ENCODE measurements around the gene PRMT3.

PRMT3 gene

DNA sequence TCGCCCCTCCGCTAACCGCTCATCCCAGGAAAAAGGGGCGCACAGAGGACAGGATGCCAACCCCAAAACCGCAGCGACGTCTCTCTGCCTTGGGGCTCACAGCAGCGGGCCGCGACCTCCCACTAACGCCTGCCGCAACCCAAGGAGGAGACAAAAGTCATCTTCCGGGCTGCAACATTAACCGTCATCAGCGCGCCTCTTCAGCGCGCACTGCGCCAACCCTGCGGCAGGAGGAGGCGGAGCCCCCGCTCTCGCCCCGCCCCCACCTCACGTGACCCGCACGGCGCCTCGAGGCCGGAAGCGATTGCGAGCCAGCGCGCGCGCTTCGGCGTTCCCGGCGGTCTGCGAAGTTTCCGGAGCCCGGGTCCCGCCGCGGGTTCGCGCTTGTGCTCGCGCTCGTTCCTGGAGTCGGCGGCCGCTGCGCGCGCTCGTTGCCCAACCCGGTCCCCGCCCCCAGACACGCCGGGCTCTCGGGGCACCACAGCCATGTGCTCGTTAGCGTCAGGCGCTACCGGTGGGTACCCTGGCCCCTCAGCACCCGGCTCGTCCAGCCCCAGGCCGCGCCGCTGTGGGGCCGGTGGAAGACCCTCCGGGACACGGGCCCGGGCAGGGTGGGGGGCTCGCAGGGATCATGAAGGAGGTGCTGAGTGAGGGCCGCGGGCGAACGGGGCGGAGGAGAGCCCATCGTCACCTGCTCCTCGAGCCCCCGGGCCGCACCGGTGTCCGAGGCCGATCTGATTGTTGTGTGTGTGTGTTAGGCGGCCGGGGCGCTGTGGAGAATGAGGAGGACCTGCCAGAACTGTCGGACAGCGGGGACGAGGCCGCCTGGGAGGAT, at the start of gene PRMT3:
TSS of gene PRMT3 (plus strand) at position 456 of the 835 bp plus-strand sequence. CDS start at position 487, 31 bp downstream.
- peak; percentile 98 for DNase-seq (ENCODE audit: low read depth)
- peaks cover 20% of the 10 kb centered on the region for H3K36me3 ChIP-seq (ENCODE audit: control insufficient read depth, insufficient read depth, low read length, severe bottlenecking)
- H3K9me3 ChIP-seq (ENCODE audit: control insufficient read depth, low read length) = no peaks in the 10 kb centered on the region
- H3K4me3 ChIP-seq (ENCODE audit: low read length) = peak within 1 kb of the TSS; percentile 96
- H3K27me3 ChIP-seq (replicated peaks; ENCODE audit: control insufficient read depth, insufficient read depth, low read length) = no peaks in the 10 kb centered on the region
- H3K9ac ChIP-seq (ENCODE audit: low read length) = peak within 1 kb of the TSS; percentile 97
- peaks cover 17% of the 10 kb centered on the region for H3K4me1 ChIP-seq (ENCODE audit: control insufficient read depth, insufficient read depth, low read length)

DNA sequence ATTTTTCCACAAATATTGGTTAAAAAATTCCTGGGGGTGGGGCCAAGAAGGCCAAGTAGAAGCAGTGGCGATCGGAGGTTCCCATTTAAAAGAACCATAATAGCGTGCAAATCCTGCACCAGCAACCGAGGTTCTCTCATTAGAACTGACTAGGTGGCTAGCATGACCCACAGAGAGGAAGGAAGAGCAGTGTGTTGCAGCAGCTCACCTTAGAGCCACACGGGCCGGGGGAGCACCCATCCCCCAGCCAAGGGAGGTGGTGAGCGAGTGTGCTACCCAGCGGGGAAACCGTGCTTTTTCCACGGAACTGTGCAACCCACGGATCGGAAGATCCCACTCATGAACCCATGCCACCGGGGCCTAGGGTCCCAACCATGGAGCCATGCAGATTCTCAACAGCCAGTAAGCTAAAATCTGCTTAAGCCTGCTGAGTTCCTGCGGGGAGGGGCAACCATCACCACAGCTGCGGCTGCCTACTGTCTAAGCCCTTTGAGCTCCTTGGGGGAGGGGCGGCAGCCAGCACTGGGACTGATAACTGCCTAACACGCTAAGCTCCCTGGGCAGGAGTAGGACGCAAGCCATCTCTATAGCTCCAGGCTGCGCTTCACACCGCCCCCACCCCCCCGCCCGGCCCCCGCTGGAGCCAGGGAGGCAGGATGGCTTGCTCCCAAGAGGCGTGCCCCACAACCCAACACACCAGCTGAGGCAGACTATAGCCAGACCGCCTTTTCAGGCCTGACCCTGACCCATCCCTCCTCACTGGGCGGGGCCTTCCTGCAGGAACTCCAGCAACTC, 45.0 kb upstream of the PRMT3 start:
- Histone ChIP-seq H3K9me3 (ENCODE audit: control insufficient read depth, low read length) (peaks cover 12% of the 10 kb centered on the region), H3K36me3 (ENCODE audit: control insufficient read depth, insufficient read depth, low read length, severe bottlenecking) (no peaks in the 10 kb centered on the region), H3K9ac (ENCODE audit: low read length) (no peak overlapping the region), H3K27me3 (replicated peaks; ENCODE audit: control insufficient read depth, insufficient read depth, low read length) (peaks cover 65% of the 10 kb centered on the region), H3K4me3 (ENCODE audit: low read length) (no peak overlapping the region), H3K4me1 (ENCODE audit: control insufficient read depth, insufficient read depth, low read length) (no peaks in the 10 kb centered on the region)
- DNase-seq (ENCODE audit: low read depth) = no peak

DNA sequence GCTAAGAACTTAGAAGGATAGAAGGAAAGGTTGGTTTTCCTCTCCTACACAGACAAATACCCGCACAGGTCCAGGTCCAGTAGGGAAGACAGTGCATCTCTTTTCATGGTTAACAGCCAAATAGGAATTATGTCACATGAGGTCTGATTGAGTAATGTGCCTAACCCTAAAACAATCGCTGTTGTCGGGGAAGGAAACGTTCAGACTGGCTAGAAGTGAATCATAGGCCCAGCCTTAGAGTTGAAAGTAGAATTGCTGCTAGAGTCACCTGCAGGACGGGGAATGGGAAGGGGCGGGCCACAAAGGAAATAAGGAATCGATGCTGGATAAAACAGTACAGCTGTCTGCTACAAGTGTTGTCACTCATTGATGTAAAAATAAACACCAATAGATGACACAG, 36.4 kb upstream of the PRMT3 start:
- Histone ChIP-seq H3K27me3 (replicated peaks; ENCODE audit: control insufficient read depth, insufficient read depth, low read length) (peaks cover 3% of the 10 kb centered on the region), H3K36me3 (ENCODE audit: control insufficient read depth, insufficient read depth, low read length, severe bottlenecking) (no peaks in the 10 kb centered on the region), H3K9me3 (ENCODE audit: control insufficient read depth, low read length) (no peaks in the 10 kb centered on the region), H3K9ac (ENCODE audit: low read length) (no peak overlapping the region), H3K4me3 (ENCODE audit: low read length) (no peak overlapping the region), H3K4me1 (ENCODE audit: control insufficient read depth, insufficient read depth, low read length) (no peaks in the 10 kb centered on the region)
- no peak for DNase-seq (ENCODE audit: low read depth)

DNA sequence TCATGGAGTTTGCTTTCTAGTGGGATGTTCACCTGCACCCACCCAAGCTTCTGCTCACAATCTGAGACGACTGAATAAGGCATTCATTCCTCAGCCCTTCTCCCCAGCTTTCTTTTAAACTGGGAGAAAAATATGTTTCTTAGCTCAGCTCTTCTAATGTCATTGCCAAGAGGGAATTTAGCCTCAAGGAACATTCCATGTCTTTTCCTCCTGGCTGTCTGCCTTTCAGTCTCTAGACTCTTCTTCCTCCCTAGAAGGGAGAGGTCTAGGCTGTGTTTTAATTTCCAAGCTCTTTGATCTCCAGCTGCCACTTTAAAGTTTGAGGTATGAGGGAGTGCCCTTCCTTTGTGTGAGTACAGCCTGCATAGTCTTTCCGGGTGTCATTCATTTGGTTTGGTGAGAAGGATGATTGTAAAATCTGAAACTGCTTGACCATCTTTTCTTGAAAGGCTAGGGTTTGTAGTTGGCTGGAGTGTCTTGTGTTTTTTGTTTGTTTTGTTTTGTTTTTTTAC, 35.7 kb upstream of the PRMT3 start:
- no peaks in the 10 kb centered on the region for H3K36me3 ChIP-seq (ENCODE audit: control insufficient read depth, insufficient read depth, low read length, severe bottlenecking)

DNA sequence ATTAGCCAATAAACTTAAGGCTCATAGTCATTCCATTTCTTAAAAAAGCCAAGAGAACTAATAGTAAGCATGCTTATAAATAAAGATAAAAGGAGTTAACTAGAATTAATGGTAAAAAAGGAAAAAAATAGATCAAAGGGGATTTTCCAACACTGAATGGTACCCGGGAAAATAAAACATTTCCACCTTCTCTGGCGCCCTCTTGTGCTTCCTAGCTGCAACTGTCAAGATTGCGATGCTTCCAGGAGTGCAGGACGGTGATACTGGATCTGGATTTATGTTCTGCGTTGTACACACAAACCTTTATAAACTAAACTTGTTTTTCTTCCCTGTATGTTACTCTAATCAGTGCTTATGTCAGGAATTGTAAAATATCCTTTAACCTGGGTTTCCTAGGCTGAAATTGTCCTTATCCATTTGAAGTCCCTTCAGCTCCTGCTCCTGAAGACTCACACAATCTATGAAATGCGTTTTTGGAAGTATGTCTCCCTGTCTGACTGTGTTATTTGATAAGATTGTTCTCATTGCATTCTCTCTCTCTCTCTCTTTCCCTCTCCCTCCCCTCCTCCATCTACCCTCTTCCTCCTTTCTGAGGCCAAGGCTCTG, 33.6 kb upstream of the PRMT3 start:
- no peaks in the 10 kb centered on the region for H3K36me3 ChIP-seq (ENCODE audit: control insufficient read depth, insufficient read depth, low read length, severe bottlenecking)
- no peak overlapping the region for H3K9ac ChIP-seq (ENCODE audit: low read length)
- peak; percentile 85 for DNase-seq (ENCODE audit: low read depth)

More for the DNA sequence above, 35.7 kb upstream of the PRMT3 start:
- Histone ChIP-seq H3K4me3 (ENCODE audit: low read length) (no peak overlapping the region), H3K4me1 (ENCODE audit: control insufficient read depth, insufficient read depth, low read length) (no peaks in the 10 kb centered on the region), H3K9ac (ENCODE audit: low read length) (no peak overlapping the region), H3K27me3 (replicated peaks; ENCODE audit: control insufficient read depth, insufficient read depth, low read length) (peaks cover 3% of the 10 kb centered on the region), H3K9me3 (ENCODE audit: control insufficient read depth, low read length) (no peaks in the 10 kb centered on the region)
- no peak for DNase-seq (ENCODE audit: low read depth)

DNA sequence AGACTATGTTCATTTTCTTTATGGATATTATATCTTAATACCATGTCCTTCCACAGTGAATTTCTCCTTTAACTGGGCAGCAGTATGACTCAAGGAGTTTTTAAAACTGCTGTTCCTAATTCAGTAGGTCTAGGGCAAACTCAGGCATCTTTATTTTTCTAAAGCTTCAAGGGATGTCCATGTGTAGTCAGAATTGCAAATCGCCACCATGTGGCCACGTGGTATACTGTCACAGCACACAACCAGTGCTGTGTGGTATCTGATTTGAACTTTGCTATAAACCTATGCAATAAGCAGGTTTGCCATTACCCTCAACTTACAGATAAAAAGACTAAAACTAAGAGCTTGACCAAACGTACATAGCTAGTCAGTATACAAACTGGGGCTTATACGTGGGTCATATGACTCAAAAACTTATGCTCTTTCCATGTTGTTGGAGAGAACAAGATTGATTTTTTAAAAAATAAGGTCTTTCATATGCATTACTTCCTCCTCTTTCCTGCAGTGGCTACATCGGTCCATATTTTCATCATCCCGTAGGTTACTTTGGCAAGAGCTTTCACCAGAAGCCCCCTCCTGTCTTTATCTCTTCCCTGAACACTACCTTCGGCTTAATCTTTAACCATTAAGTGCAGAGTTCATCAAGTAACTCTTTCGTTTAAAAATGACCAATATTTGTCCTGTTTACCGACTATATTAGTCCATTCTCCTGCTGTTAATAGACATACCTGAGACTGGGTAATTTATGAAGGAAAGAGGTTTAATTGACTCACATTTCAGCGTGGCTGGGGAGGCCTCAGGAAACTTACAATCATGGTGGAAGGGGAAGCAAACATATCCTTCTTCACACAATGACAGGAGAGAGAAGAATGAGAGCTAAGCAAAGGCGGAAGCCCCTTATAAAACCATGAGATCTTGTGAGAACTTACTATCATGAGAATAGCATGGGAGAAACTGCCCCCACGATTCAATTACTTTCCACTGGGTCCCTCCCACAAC, 32.0 kb upstream of the PRMT3 start:
- Histone ChIP-seq H3K9ac (ENCODE audit: low read length) (no peak overlapping the region), H3K9me3 (ENCODE audit: control insufficient read depth, low read length) (no peaks in the 10 kb centered on the region), H3K36me3 (ENCODE audit: control insufficient read depth, insufficient read depth, low read length, severe bottlenecking) (no peaks in the 10 kb centered on the region), H3K4me1 (ENCODE audit: control insufficient read depth, insufficient read depth, low read length) (no peaks in the 10 kb centered on the region), H3K27me3 (replicated peaks; ENCODE audit: control insufficient read depth, insufficient read depth, low read length) (no peaks in the 10 kb centered on the region), H3K4me3 (ENCODE audit: low read length) (no peak overlapping the region)
- peak; percentile 36 for DNase-seq (ENCODE audit: low read depth)

More for the DNA sequence above, 33.6 kb upstream of the PRMT3 start:
- H3K4me3 ChIP-seq (ENCODE audit: low read length) = no peak overlapping the region
- no peaks in the 10 kb centered on the region for H3K4me1 ChIP-seq (ENCODE audit: control insufficient read depth, insufficient read depth, low read length)
- no peaks in the 10 kb centered on the region for H3K27me3 ChIP-seq (replicated peaks; ENCODE audit: control insufficient read depth, insufficient read depth, low read length)
- H3K9me3 ChIP-seq (ENCODE audit: control insufficient read depth, low read length) = no peaks in the 10 kb centered on the region

DNA sequence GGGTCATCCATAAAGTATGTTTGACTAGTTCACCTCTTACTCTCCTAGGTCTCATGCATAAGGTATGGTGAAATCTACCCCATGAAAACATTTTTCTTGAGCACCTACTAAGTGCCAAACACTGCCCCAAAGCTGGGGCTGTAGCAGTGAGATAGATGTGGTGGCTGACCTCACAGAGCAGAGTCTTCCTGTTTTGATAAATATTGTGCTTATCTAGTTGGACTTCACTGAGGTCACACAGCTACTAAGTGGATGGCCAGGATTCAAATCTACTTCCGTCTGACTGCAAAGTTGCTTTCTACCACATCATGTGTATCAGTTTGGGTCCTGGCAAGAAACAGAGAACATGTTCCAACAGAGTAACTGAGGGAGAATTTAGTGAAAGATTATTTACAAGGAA, 30.4 kb upstream of the PRMT3 start:
- DNase-seq (ENCODE audit: low read depth) = no peak
- Histone ChIP-seq H3K9ac (ENCODE audit: low read length) (no peak overlapping the region), H3K4me3 (ENCODE audit: low read length) (no peak overlapping the region), H3K9me3 (ENCODE audit: control insufficient read depth, low read length) (no peaks in the 10 kb centered on the region), H3K36me3 (ENCODE audit: control insufficient read depth, insufficient read depth, low read length, severe bottlenecking) (no peaks in the 10 kb centered on the region), H3K4me1 (ENCODE audit: control insufficient read depth, insufficient read depth, low read length) (no peaks in the 10 kb centered on the region), H3K27me3 (replicated peaks; ENCODE audit: control insufficient read depth, insufficient read depth, low read length) (no peaks in the 10 kb centered on the region)

DNA sequence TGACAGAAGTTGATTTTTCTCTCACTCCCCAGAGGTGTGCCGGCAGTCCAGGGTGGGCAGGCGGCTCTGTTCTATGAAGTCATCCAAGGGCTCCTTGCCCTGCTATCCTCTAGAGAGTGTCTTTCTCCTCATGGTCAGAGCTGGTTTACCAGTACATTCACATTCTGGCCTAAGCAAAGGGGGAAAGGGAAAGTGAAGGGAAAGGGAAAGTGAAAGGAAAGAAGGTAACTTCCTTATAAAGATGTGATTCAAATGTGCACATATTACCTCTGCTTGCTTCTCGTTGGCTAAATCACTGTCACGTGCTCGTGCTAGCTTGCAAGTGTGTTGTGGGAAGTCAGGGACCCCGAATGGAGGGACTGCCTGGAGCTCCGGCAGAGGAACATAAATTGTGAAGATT, 26.9 kb upstream of the PRMT3 start:
- Histone ChIP-seq H3K36me3 (ENCODE audit: control insufficient read depth, insufficient read depth, low read length, severe bottlenecking) (no peaks in the 10 kb centered on the region), H3K9me3 (ENCODE audit: control insufficient read depth, low read length) (no peaks in the 10 kb centered on the region), H3K4me3 (ENCODE audit: low read length) (peak overlapping the region; percentile 55), H3K9ac (ENCODE audit: low read length) (no peak overlapping the region), H3K27me3 (replicated peaks; ENCODE audit: control insufficient read depth, insufficient read depth, low read length) (no peaks in the 10 kb centered on the region), H3K4me1 (ENCODE audit: control insufficient read depth, insufficient read depth, low read length) (peaks cover 9% of the 10 kb centered on the region)
- no peak for DNase-seq (ENCODE audit: low read depth)

DNA sequence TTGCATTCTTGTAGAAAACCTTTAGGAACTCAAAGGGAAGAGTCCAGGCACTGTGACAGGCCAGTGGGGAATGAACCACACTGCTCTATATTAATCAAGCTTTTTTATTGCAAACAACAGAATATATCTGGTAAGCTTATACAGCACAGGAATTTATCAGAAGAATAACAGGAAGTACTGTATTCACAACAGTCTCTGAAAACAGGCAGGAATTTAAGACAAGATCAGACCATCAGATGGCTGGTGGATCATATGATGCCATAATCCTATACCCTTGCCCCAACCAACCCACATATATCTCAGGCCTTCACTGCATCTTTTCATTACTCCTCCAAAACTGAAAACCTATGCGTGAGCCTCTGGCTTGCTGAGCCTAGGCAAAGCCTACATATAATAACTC, 25.0 kb upstream of the PRMT3 start:
- Histone ChIP-seq H3K36me3 (ENCODE audit: control insufficient read depth, insufficient read depth, low read length, severe bottlenecking) (no peaks in the 10 kb centered on the region), H3K4me3 (ENCODE audit: low read length) (no peak overlapping the region), H3K9ac (ENCODE audit: low read length) (no peak overlapping the region), H3K9me3 (ENCODE audit: control insufficient read depth, low read length) (no peaks in the 10 kb centered on the region), H3K4me1 (ENCODE audit: control insufficient read depth, insufficient read depth, low read length) (peaks cover 20% of the 10 kb centered on the region), H3K27me3 (replicated peaks; ENCODE audit: control insufficient read depth, insufficient read depth, low read length) (no peaks in the 10 kb centered on the region)
- no peak for DNase-seq (ENCODE audit: low read depth)

DNA sequence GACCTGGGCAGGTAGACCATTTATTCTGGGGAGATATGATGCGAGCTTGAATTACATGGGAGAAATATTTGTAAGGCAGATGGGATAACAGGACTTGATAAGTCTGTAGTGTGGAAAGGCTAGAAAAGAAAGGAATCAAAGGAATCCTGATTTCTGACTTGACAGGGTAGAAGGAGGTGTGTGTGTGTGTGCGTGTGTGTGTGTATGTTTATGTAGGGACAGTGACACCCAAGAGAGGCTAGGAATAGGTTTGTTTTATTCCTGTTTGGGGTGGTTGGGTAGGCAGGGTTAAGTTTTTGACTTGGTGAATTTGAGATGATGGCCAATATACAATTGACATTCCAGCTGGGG, 24.4 kb upstream of the PRMT3 start:
- Histone ChIP-seq H3K9me3 (ENCODE audit: control insufficient read depth, low read length) (no peaks in the 10 kb centered on the region), H3K36me3 (ENCODE audit: control insufficient read depth, insufficient read depth, low read length, severe bottlenecking) (no peaks in the 10 kb centered on the region), H3K4me1 (ENCODE audit: control insufficient read depth, insufficient read depth, low read length) (peaks cover 24% of the 10 kb centered on the region), H3K9ac (ENCODE audit: low read length) (peak overlapping the region; percentile 90), H3K4me3 (ENCODE audit: low read length) (peak overlapping the region; percentile 91), H3K27me3 (replicated peaks; ENCODE audit: control insufficient read depth, insufficient read depth, low read length) (no peaks in the 10 kb centered on the region)
- no peak for DNase-seq (ENCODE audit: low read depth)

Data from adipocyte (in vitro differentiated cells).